GM19395 (cell line): ENCODE results near the gene DENND1C.
"Not testable (repeated sequence)": the region's sequence is repeated elsewhere in the genome, so short reads cannot be mapped to it uniquely, and the experiment has no call there.

ENCODE experiments used
- ATAC-seq: cut with Tn5 transposase; IDR thresholded peaks from one replicate; pipeline ENCODE4 v1.9.1; 2021; ENCODE audit warnings: mild to moderate bottlenecking, moderate library complexity; ENCODE audit not compliant: unreplicated experiment

DENND1C gene

GRCh38 chr19:6508028-6508771 is 26.6 kb upstream of the DENND1C start:
- not testable (repeated sequence) for ATAC-seq

GRCh38 chr19:6503407-6504201 is 22.0 kb upstream of the DENND1C start:
- no peak for ATAC-seq

GRCh38 chr19:6501740-6502648 is 20.4 kb upstream of the DENND1C start, which contains the start of gene TUBB4A:
TSS of gene TUBB4A (minus strand) at chr19:6502309. CDS start at chr19:6502212, 97 bp downstream.
- ATAC-seq: no peak

GRCh38 chr19:6500837-6501739 is 19.5 kb upstream of the DENND1C start:
- no peak for ATAC-seq

- ATAC-seq: no peak
Measured at GRCh38 chr19:6499052-6499790, 17.6 kb upstream of the DENND1C start.

GRCh38 chr19:6498294-6499036 is 16.9 kb upstream of the DENND1C start:
- no peak for ATAC-seq

- no peak for ATAC-seq
Measured at GRCh38 chr19:6495947-6496346, 14.4 kb upstream of the DENND1C start.

- ATAC-seq: no peak
Measured at GRCh38 chr19:6494438-6495036, 12.9 kb upstream of the DENND1C start.

GRCh38 chr19:6491802-6492592 is 10.4 kb upstream of the DENND1C start:
- no peak for ATAC-seq

- ATAC-seq: no peak
Measured at GRCh38 chr19:6490134-6490533, 8.5 kb upstream of the DENND1C start.

- ATAC-seq: peak; percentile 75
Measured at GRCh38 chr19:6489278-6490061, 7.9 kb upstream of the DENND1C start.

- no peak for ATAC-seq
Measured at GRCh38 chr19:6484831-6485230, 3.2 kb upstream of the DENND1C start.

- ATAC-seq: no peak
Measured at GRCh38 chr19:6484230-6484629, 2.6 kb upstream of the DENND1C start.

GRCh38 chr19:6483235-6483634 is 1.6 kb upstream of the DENND1C start:
- ATAC-seq: no peak

GRCh38 chr19:6482343-6482686 is 728 bp upstream of the DENND1C start:
- no peak for ATAC-seq

- no peak for ATAC-seq
Measured at GRCh38 chr19:6480848-6481415, 655 bp downstream of the DENND1C start.
